Neural crest cell (in vitro differentiated cells): ENCODE results near the gene XPO4. TPM values are rescaled to one million over a fixed set of nuclear protein-coding genes. Genes with fewer than 3 reads are reported as not detected.
"Not testable (repeated sequence)": the region's sequence is repeated elsewhere in the genome, so short reads cannot be mapped to it uniquely, and the experiment has no call there.

Experiments
- DNase-seq: peaks from one replicate; pipeline ENCODE4 v3.0.0; 2021; ENCODE audit warnings: low read depth, mixed read lengths, low spot score
- H3K27ac Mint-ChIP-seq: one replicate; pipeline ENCODE4 v1.8.0; 2021; ENCODE audit warnings: mild to moderate bottlenecking, mixed read lengths; ENCODE audit not compliant: unreplicated experiment
- H3K27me3 Mint-ChIP-seq: 2 replicates; pipeline ENCODE4 v1.8.0; 2021; ENCODE audit warnings: low read depth, mild to moderate bottlenecking, mixed read lengths
- H3K36me3 Mint-ChIP-seq: 2 replicates; pipeline ENCODE4 v1.8.0; 2021; ENCODE audit warnings: low read depth, mild to moderate bottlenecking, mixed read lengths
- H3K4me1 Mint-ChIP-seq: 2 replicates; pipeline ENCODE4 v1.8.0; 2021; ENCODE audit warnings: mixed read lengths
- H3K4me3 Mint-ChIP-seq: one replicate; pipeline ENCODE4 v1.8.0; 2021; ENCODE audit warnings: mild to moderate bottlenecking, mixed read lengths
- H3K9me3 Mint-ChIP-seq: 2 replicates; pipeline ENCODE4 v1.8.0; 2021; ENCODE audit warnings: mixed read lengths
- CTCF ChIP-seq: fragments of 200-600 bp; sonication (generic); conservative IDR thresholded peaks from 2 replicates; pipeline ENCODE4 v1.5.0; 2021; ENCODE audit warnings: antibody characterized with exemption, mild to moderate bottlenecking
- total RNA-seq: library from RNA; stranded (reverse); gene quantifications from 2 replicates; pipeline ENCODE4 v1.2.1, GENCODE V29; 2021

The XPO4 gene
- total RNA-seq, 1 donor from 2014 or later = 26.1 TPM

DNA sequence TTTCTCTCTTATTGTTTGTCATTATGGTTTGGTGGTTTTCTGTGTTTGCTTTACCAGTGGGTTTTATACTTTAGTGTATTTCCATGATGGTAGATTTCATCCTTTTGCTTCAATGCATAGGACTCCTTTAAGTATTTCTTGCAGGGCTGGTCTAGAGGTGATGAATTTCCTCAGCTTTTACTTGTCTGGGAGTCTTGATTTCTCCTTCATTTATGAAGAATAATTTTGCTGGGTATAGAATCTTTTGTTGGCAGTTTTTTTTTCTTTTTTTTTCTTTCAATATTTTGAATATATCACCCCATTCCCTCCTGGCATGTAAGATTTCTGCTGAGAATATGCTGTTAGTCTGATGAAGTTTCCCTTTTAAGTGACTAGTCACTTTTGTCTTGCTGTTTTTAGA lies 148.5 kb downstream of the XPO4 start:
- no peak for TF ChIP-seq CTCF
- DNase-seq = no peak
- Mint-ChIP-seq H3K4me1 (no peaks in the 10 kb centered on the region), H3K4me3 (no peak overlapping the region), H3K27ac (no peak overlapping the region), H3K36me3 (peaks cover 67% of the 10 kb centered on the region), H3K27me3 (no peaks in the 10 kb centered on the region), H3K9me3 (peaks cover 53% of the 10 kb centered on the region)

DNA sequence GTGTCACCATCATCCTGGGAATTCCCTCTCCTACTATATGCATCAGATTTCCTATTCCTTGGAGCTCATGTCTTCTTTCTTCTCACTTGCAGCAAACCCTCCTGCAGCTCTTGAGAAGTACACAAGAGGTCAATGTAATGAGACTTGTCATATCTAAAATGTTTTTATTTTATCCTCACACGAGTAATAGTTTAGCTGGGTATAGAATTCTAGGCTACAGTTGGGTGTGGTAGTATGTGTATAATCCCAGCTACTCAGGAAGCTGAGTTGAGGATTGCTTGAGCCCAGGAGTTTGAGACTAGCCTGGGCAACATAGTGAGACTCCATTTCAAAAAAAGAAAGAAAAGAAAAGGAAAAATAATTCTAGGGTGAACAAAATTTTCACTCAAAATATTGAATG lies 153.2 kb downstream of the XPO4 start:
- H3K4me3 Mint-ChIP-seq = no peak overlapping the region
- DNase-seq = no peak
- H3K27me3 Mint-ChIP-seq = no peaks in the 10 kb centered on the region
- no peaks in the 10 kb centered on the region for H3K4me1 Mint-ChIP-seq
- H3K9me3 Mint-ChIP-seq = peaks cover 45% of the 10 kb centered on the region
- TF ChIP-seq CTCF = no peak
- peaks cover 61% of the 10 kb centered on the region for H3K36me3 Mint-ChIP-seq
- H3K27ac Mint-ChIP-seq = no peak overlapping the region

DNA sequence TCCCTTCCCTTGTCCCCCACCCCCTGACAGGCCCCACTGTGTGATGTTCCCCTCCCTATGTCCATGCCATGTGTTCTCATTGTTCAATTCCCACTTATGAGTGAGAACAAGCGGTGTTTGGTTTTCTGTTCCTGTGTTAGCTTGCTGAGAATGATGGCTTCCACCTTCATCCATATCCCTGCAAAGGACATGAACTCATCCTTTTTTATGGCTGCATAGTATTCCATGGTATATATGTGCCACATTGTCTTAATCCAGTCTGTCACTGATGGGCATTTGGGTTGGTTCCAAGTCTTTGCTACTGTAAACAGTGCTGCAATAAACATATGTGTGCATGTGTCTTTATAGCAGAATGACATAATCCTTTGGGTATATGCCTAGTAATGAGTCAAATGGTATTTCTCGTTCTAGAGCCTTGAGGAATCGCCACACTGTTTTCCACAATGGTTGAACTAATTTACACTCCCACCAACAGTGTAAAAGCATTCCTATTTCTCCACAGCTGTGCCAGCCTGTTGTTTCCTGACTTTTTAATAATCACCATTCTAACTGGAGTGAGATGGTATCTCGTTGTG lies 158.6 kb downstream of the XPO4 start:
- not testable (repeated sequence) for DNase-seq, H3K9me3 Mint-ChIP-seq, H3K4me3 Mint-ChIP-seq, H3K27me3 Mint-ChIP-seq, H3K4me1 Mint-ChIP-seq, H3K27ac Mint-ChIP-seq
- H3K36me3 Mint-ChIP-seq = peaks cover 37% of the 10 kb centered on the region

GRCh38 chr13:20740021-20740420 lies 162.5 kb downstream of the XPO4 start:
- Mint-ChIP-seq H3K9me3 (peaks cover 2% of the 10 kb centered on the region), H3K27me3 (no peaks in the 10 kb centered on the region), H3K4me3 (no peak overlapping the region), H3K27ac (no peak overlapping the region), H3K36me3 (peaks cover 21% of the 10 kb centered on the region), H3K4me1 (no peaks in the 10 kb centered on the region)
- no peak for DNase-seq
- TF ChIP-seq CTCF = no peak

- Mint-ChIP-seq H3K27me3 (no peaks in the 10 kb centered on the region), H3K36me3 (peaks cover 17% of the 10 kb centered on the region), H3K4me1 (no peaks in the 10 kb centered on the region), H3K9me3 (peaks cover 2% of the 10 kb centered on the region), H3K4me3 (no peak overlapping the region), H3K27ac (no peak overlapping the region)
- no peak for DNase-seq
- TF ChIP-seq CTCF = no peak
These were observed 163.9 kb downstream of the XPO4 start for GRCh38 chr13:20738616-20739015.

- no peak for TF ChIP-seq CTCF
- Mint-ChIP-seq H3K27ac (no peak overlapping the region), H3K9me3 (no peaks in the 10 kb centered on the region), H3K36me3 (peaks cover 7% of the 10 kb centered on the region), H3K4me3 (no peak overlapping the region), H3K27me3 (no peaks in the 10 kb centered on the region), H3K4me1 (peaks cover 8% of the 10 kb centered on the region)
- DNase-seq = no peak
These were observed 172.6 kb downstream of the XPO4 start for GRCh38 chr13:20729633-20730585.
